ENCODE data around the gene MIGA1.

- no peak for TF ChIP-seq CEBPB (IDR thresholded peaks at IDR 0.05)
- no peak for TF ChIP-seq CTCF (IDR thresholded peaks at IDR 0.05)
- TF ChIP-seq MAX (IDR thresholded peaks at IDR 0.05): no peak
- no peak for TF ChIP-seq ZFP36 (IDR thresholded peaks at IDR 0.05; ENCODE audit: borderline replicate concordance, partially characterized antibody)
- TF ChIP-seq RNF2 (IDR thresholded peaks at IDR 0.05; ENCODE audit: borderline replicate concordance, low read depth): no peak
- no peak for TF ChIP-seq CHD4 (IDR thresholded peaks at IDR 0.05; ENCODE audit: borderline replicate concordance)
- no peak for TF ChIP-seq JUN (IDR thresholded peaks at IDR 0.05)
- TF ChIP-seq POLR2A (IDR thresholded peaks at IDR 0.05; ENCODE audit: low read length): no peak
Measured at GRCh38 chr1:77762072-77762476, 17.4 kb upstream of the MIGA1 start.
